Progenitor cell of endocrine pancreas (in vitro differentiated cells): ENCODE data around the gene CMIP. TPM values are rescaled to one million over a fixed set of nuclear protein-coding genes. Genes with fewer than 3 reads are reported as not detected.

Experiments
- DNase-seq: peaks from one replicate; pipeline ENCODE4 v3.0.0; 2021; ENCODE audit warnings: low spot score; ENCODE audit not compliant: unreplicated experiment
- H3K27ac Mint-ChIP-seq: 2 replicates; pipeline ENCODE4 v1.8.0; 2021; ENCODE audit warnings: mild to moderate bottlenecking, moderate library complexity, mixed read lengths
- H3K27me3 Mint-ChIP-seq: 2 replicates; pipeline ENCODE4 v1.8.0; 2021; ENCODE audit warnings: mixed read lengths
- H3K36me3 Mint-ChIP-seq: 2 replicates; pipeline ENCODE4 v1.8.0; 2022; ENCODE audit warnings: mixed read lengths; ENCODE audit not compliant: insufficient read depth
- H3K4me1 Mint-ChIP-seq: 2 replicates; pipeline ENCODE4 v1.8.0; 2021; ENCODE audit warnings: low read depth, mixed read lengths
- H3K4me3 Mint-ChIP-seq: 2 replicates; pipeline ENCODE4 v1.8.0; 2021; ENCODE audit warnings: low read depth, mild to moderate bottlenecking, moderate library complexity, mixed read lengths
- H3K9me3 Mint-ChIP-seq: 2 replicates; pipeline ENCODE4 v1.8.0; 2021; ENCODE audit warnings: low read depth, mixed read lengths
- total RNA-seq: library from RNA; stranded (reverse); gene quantifications from 2 replicates; pipeline ENCODE4 v1.2.1, GENCODE V29; 2021
- TF ChIP-seq, protein P1 (sequence below): fragments of 200-600 bp; sonication (generic); IDR thresholded peaks from one replicate; pipeline ENCODE4 v1.5.0; 2021; ENCODE audit warnings: antibody characterized with exemption, mild to moderate bottlenecking; ENCODE audit not compliant: unreplicated experiment

CMIP gene
- total RNA-seq, 1 donor from 2014 or later = 62.7 TPM

DNA sequence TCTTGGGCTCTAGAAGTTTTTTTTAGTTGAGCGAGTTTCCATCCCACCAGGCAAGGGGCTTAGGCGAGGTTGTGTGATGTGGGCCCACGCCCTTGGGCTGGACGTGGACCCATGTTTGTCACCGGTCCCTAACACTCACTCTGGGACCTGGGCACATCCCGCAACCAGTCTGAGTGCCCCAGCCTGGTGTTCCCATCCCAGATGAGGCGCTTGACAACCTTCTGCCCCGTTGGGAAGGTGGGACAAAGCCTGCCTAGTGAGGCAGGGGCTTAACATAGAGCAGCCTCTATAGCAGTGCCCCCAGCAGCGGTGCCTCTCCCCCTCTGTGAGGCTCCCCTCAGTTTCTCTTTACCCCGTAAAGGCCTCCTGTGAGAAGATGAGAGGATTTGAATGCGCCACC, 22.5 kb downstream of the CMIP start:
- no peak overlapping the region for H3K4me3 Mint-ChIP-seq
- peaks cover 6% of the 10 kb centered on the region for H3K36me3 Mint-ChIP-seq
- peaks cover 8% of the 10 kb centered on the region for H3K4me1 Mint-ChIP-seq
- no peaks in the 10 kb centered on the region for H3K9me3 Mint-ChIP-seq
- H3K27me3 Mint-ChIP-seq = no peaks in the 10 kb centered on the region
- TF ChIP-seq, protein P1, sequence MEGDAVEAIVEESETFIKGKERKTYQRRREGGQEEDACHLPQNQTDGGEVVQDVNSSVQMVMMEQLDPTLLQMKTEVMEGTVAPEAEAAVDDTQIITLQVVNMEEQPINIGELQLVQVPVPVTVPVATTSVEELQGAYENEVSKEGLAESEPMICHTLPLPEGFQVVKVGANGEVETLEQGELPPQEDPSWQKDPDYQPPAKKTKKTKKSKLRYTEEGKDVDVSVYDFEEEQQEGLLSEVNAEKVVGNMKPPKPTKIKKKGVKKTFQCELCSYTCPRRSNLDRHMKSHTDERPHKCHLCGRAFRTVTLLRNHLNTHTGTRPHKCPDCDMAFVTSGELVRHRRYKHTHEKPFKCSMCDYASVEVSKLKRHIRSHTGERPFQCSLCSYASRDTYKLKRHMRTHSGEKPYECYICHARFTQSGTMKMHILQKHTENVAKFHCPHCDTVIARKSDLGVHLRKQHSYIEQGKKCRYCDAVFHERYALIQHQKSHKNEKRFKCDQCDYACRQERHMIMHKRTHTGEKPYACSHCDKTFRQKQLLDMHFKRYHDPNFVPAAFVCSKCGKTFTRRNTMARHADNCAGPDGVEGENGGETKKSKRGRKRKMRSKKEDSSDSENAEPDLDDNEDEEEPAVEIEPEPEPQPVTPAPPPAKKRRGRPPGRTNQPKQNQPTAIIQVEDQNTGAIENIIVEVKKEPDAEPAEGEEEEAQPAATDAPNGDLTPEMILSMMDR = no peak
- no peak for DNase-seq
- no peak overlapping the region for H3K27ac Mint-ChIP-seq

DNA sequence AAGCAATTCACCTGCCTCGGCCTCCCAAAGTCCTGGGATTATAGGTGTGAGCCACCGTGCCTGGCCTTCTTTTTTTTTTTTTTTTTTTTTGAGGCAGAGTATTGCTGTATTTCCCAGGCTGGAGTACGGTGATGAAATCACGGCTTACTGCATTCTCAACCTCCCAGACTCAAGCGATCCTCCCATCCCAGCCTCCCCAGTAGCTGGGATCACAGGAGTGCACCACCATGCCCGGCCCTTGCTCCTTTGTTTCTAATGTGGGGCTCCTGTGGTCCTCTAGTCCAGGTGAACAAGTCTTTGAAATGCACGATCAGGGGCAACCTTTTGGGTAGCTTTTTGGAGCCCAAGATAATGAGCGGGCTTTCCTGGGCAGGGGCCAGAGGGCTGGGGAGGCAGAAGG, 23.2 kb downstream of the CMIP start:
- TF ChIP-seq, protein P1 = no peak
- Mint-ChIP-seq H3K4me3 (no peak overlapping the region), H3K9me3 (no peaks in the 10 kb centered on the region), H3K27me3 (no peaks in the 10 kb centered on the region), H3K4me1 (peaks cover 8% of the 10 kb centered on the region), H3K36me3 (peaks cover 6% of the 10 kb centered on the region), H3K27ac (no peak overlapping the region)
- DNase-seq = no peak

DNA sequence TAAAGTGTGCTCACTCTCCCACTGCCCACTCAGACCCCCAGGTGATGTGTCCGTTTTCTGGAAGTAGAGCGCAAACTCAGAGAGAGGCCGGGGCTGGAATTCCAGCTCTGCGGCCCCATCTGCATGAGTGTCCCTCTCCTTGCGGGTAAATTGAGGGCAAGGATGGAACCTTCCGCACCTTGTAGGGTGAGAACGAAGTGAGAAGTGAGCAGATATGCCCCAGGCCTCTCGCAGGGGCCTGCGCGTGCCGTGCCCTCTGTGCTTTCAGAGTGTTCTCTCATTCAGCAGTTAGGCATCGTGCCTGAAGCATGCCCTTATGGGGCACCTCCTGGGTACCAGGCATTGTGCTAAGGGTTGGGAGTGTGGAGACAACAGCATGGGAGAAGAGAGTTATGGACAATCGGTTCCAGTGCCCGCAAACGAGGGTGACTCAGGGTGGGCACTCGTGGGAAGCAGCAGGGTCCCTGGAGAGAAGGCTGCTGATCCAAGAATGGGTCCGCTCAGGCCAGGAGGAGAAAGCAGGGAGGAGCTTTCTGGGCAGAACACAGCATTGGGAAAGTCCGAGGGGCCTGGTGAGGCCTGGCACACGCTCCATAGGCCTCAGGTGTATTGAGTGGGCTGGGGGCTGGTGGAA, 23.8 kb downstream of the CMIP start:
- no peaks in the 10 kb centered on the region for H3K9me3 Mint-ChIP-seq
- TF ChIP-seq, protein P1 = no peak
- no peak overlapping the region for H3K27ac Mint-ChIP-seq
- no peak overlapping the region for H3K4me3 Mint-ChIP-seq
- peaks cover 12% of the 10 kb centered on the region for H3K4me1 Mint-ChIP-seq
- H3K27me3 Mint-ChIP-seq = no peaks in the 10 kb centered on the region
- H3K36me3 Mint-ChIP-seq = peaks cover 6% of the 10 kb centered on the region
- no peak for DNase-seq

DNA sequence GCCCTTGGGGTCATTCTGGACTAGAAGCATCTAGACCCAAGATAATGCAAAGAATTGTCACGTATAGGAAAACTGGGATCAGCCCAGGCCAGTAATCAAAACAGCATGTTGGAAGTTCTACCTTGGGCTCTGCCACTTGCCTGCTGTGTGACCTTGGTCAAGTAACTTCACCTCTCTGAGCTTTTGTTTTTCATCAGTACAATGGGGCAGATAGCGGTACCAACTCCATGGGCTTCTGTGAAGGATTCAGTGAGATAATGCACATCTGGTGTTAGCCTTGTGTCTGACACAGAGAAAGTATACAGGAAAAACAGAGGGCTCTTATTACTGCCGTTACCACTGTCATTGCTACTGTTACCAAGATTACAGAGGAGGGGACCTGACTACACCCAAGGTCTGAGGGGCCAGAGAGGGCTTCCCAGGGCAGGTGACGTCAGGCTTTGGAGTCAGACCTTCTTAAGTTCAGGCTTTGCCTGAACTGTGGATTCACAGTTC, 24.6 kb downstream of the CMIP start:
- Mint-ChIP-seq H3K27me3 (no peaks in the 10 kb centered on the region), H3K27ac (no peak overlapping the region), H3K9me3 (no peaks in the 10 kb centered on the region), H3K4me3 (no peak overlapping the region), H3K4me1 (peaks cover 18% of the 10 kb centered on the region), H3K36me3 (peaks cover 4% of the 10 kb centered on the region)
- TF ChIP-seq, protein P1 = no peak
- DNase-seq = no peak

DNA sequence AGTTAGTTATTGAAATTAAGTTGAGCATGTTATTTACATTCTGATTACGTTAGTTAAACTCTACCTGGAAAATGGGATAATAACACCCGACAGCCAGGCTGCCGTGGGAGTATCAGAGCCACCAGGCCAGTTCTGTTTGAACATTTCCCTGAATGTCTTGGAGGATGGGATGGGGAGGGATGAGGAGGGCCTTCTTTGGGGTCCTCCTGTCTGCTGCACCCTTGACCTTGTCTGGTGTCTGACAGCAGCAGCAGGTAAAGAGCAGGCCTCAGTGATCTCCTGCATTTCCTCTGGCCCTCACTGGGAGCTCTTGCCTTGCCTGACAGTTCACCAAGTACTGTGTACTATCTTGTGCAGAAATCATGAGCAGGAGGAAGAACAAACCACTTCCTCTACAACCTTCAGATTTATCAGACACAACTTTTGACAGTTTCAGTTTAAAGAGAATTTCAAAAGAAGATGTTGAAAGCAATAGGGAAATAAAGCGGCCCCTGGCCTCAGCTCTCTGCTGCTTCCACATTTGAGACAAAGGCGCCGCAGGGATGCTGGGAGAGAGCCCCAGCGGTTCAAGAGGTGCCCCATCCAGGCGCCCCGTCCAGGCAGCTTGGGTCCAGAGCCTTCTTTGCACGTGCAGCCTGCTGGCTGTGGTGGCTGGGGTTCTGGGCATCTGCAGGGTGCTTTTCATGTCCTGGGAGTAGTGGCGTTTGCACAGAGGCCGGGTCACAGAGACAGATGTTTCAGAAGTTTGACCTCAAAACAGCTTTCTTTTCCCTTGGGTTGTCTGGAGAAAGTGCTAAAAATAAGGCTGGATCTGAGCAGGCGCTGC, 25.3 kb downstream of the CMIP start:
- H3K36me3 Mint-ChIP-seq = peaks cover 3% of the 10 kb centered on the region
- no peaks in the 10 kb centered on the region for H3K27me3 Mint-ChIP-seq
- no peaks in the 10 kb centered on the region for H3K9me3 Mint-ChIP-seq
- H3K4me3 Mint-ChIP-seq = no peak overlapping the region
- H3K27ac Mint-ChIP-seq = no peak overlapping the region
- DNase-seq = no peak
- peaks cover 20% of the 10 kb centered on the region for H3K4me1 Mint-ChIP-seq
- TF ChIP-seq, protein P1 = no peak
